ENCODE measurements around the gene CASTOR1. TPM values are rescaled to one million over a fixed set of nuclear protein-coding genes. Genes with fewer than 3 reads are reported as not detected.
"Not testable (repeated sequence)": the region's sequence is repeated elsewhere in the genome, so short reads cannot be mapped to it uniquely, and the experiment has no call there.

The CASTOR1 gene
- total RNA-seq: 55.9 TPM

DNA sequence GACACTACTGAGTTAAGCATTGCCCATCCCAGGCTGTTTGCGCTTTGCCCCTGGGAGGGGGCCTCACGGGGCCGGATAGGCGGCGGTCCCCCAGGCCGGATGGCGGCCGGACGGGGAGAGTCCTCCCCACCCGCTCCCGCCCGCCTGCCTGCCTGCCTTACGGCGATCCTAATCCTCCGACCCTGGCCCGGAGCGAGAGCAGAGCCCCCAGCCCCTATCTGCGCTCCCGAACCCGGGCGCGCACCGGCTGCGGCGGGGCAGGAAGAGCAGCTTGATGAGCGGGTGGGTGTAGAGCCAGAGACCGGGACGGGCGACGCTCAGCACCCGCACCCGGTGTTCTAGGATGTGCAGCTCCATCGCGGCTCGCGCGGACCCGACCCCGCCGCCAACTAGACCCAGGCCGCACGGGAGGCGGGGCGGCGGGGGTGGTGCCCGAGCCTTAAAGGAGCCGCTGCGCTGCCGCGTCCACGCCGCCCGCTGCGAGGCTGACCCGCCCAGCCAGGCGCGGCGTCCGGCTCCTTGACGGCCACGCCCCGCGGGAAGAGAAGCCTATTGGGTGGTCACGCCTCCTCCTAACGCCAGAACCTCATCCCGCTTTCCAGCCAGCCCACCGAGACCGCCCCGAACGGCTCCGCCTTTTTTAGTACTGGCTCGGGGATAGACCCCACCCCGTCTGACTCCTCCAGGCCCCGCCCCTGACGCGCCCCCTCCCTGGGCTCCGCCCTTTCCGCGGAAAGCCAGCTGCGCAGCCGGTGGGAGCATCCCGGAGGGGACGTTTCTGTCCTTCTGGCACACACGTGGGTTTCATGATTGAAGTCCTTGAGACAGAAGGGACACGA lies at the start of gene CASTOR1:
TSS of gene CASTOR1 (minus strand) at position 365 of the 839 bp plus-strand sequence. CDS start at position 357, 8 bp downstream.
- peak within 1 kb of the TSS; percentile 74 to 94 for H3K4me3 ChIP-seq
- H3K36me3 ChIP-seq: peaks cover 49 to 53% of the 10 kb centered on the region in 2 donors
- H3K27me3 ChIP-seq: no peaks in the 10 kb centered on the region
- peak within 1 kb of the TSS; percentile 94 to 96 for H3K27ac ChIP-seq
- DNase-seq (ENCODE audit: low spot score in 2 of 2): peak; percentile 96 to 99
- no peak for TF ChIP-seq CTCF (IDR thresholded peaks at IDR 0.05)
- peaks cover 19 to 33% of the 10 kb centered on the region in 2 donors for H3K4me1 ChIP-seq
- no peaks in the 10 kb centered on the region for H3K9me3 ChIP-seq
- intact Hi-C loops (cut with DNase I): loop anchor here (1.0 to 5.0 kb wide), 2 partner anchors 53 to 67 kb away; partner anchors contain the start of gene SF3A1

GRCh38 chr22:30338802-30339201 lies 49.5 kb upstream of the CASTOR1 start:
- Histone ChIP-seq H3K4me3 (no peak overlapping the region), H3K4me1 (peaks cover 0 to 18% of the 10 kb centered on the region in 2 donors), H3K36me3 (peaks cover 95 to 100% of the 10 kb centered on the region in 2 donors), H3K9me3 (no peaks in the 10 kb centered on the region), H3K27me3 (no peaks in the 10 kb centered on the region), H3K27ac (no peak overlapping the region)
- no peak for TF ChIP-seq CTCF (IDR thresholded peaks at IDR 0.05)
- intact Hi-C loops (cut with DNase I): no loop called here
- no peak for DNase-seq (ENCODE audit: low spot score in 2 of 2)

GRCh38 chr22:30338341-30338740 lies 49.0 kb upstream of the CASTOR1 start:
- intact Hi-C loops (cut with DNase I); H3K27me3 ChIP-seq; H3K9me3 ChIP-seq; H3K4me3 ChIP-seq; DNase-seq (ENCODE audit: low spot score in 2 of 2); H3K27ac ChIP-seq: not testable (repeated sequence)
- Histone ChIP-seq H3K36me3 (peaks cover 93 to 100% of the 10 kb centered on the region in 2 donors), H3K4me1 (peaks cover 0 to 18% of the 10 kb centered on the region in 2 donors)

GRCh38 chr22:30337461-30337778 lies 48.1 kb upstream of the CASTOR1 start:
- H3K4me1 ChIP-seq: peaks cover 0 to 18% of the 10 kb centered on the region in 2 donors

DNA sequence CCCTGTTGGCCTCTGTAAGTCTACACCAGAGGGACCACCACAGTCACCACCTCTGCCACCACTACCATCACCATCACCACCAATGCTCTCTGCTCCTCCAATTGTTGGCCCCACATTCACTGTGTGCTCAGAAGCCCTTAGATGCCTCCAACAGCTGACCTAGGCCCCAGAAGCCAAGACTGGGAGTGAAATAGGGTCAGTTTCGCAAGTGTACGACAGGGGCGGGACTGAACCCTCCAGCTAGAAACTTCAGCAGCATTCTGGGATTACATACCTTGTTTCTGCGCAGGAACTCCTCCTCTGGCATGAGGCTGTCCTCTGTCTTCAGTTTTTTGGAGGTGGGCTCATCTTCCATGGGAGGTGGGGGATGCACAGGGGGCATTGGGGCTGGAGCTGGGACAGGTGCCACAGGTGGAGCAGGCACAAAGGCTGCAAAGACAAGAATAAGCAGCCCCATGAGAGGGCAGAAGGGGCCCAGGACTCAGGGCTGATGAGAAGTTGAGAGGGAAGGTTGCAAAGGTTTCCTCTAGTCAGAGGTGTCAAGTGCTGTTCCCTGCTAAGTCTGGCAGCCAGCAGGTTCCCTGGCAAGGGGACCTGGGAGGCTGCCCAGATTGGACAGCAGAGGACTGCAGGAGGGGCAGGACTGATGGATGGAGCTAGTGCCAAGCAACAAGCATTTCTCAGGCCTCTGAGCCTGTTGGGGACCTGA lies 47.6 kb upstream of the CASTOR1 start:
- no peak for DNase-seq (ENCODE audit: low spot score in 2 of 2)
- H3K9me3 ChIP-seq: no peaks in the 10 kb centered on the region
- H3K36me3 ChIP-seq: peaks cover 88 to 98% of the 10 kb centered on the region in 2 donors
- H3K27ac ChIP-seq: no peak overlapping the region
- intact Hi-C loops (cut with DNase I): no loop called here
- TF ChIP-seq CTCF (IDR thresholded peaks at IDR 0.05): no peak
- H3K4me1 ChIP-seq: peaks cover 0 to 14% of the 10 kb centered on the region in 2 donors
- no peaks in the 10 kb centered on the region for H3K27me3 ChIP-seq
- no peak overlapping the region for H3K4me3 ChIP-seq

More at GRCh38 chr22:30337461-30337778, 48.1 kb upstream of the CASTOR1 start:
- Histone ChIP-seq H3K27me3 (no peaks in the 10 kb centered on the region), H3K9me3 (no peaks in the 10 kb centered on the region), H3K36me3 (peaks cover 90 to 100% of the 10 kb centered on the region in 2 donors), H3K27ac (no peak overlapping the region), H3K4me3 (no peak overlapping the region)
- intact Hi-C loops (cut with DNase I): no loop called here
- DNase-seq (ENCODE audit: low spot score in 2 of 2): no peak
- TF ChIP-seq CTCF (IDR thresholded peaks at IDR 0.05): no peak

- intact Hi-C loops (cut with DNase I): no loop called here
- peaks cover 0 to 1% of the 10 kb centered on the region in 2 donors for H3K4me1 ChIP-seq
- no peak for TF ChIP-seq CTCF (IDR thresholded peaks at IDR 0.05)
- no peaks in the 10 kb centered on the region for H3K27me3 ChIP-seq
- DNase-seq (ENCODE audit: low spot score in 2 of 2): no peak
- H3K36me3 ChIP-seq: peaks cover 74 to 93% of the 10 kb centered on the region in 2 donors
- no peaks in the 10 kb centered on the region for H3K9me3 ChIP-seq
- no peak overlapping the region for H3K27ac ChIP-seq
- H3K4me3 ChIP-seq: no peak overlapping the region
Measured at GRCh38 chr22:30335236-30335635, 45.9 kb upstream of the CASTOR1 start.
